A549 (cell line): Measurements from ENCODE around the gene CDK14. TPM values are rescaled to one million over a fixed set of nuclear protein-coding genes. Genes with fewer than 3 reads are reported as not detected.
"Not testable (repeated sequence)": the region's sequence is repeated elsewhere in the genome, so short reads cannot be mapped to it uniquely, and the experiment has no call there.

Source experiments
- ATAC-seq, 2 experiments: fragments of 200-7000 bp in 1 of 2; fragments of >200 bp in 1 of 2; cut with Nextera tagmentation in 1 of 2; cut with Tn5 transposase in 1 of 2; 3 replicates each; pipeline versions ENCODE4 v1.8.0 to v1.9.1; 2018 to 2020; ENCODE audit warnings: mild to moderate bottlenecking in 1 of 2, moderate library complexity in 1 of 2
- CTCF ChIA-PET: fragments of 300-600 bp; sonication (Branson Sonifier 250); formaldehyde crosslinking; extraction: SDS; loops from one replicate; lab custom pipeline; 2021; ENCODE audit warnings: antibody characterized with exemption, inconsistent platforms; lab: Yijun Ruan, JAX
- POLR2A ChIA-PET: fragments of 350-600 bp; formaldehyde crosslinking; extraction: SDS; loops from one replicate; lab custom pipeline; 2021; ENCODE audit warnings: antibody characterized with exemption, inconsistent platforms; lab: Yijun Ruan, JAX
- DNase-seq, 2 experiments: peaks; one replicate each; pipeline versions ENCODE4 v3.0.0 to v3.0.0-alpha.2; 2011 to 2016; ENCODE audit warnings: low read depth in 1 of 2, low spot score in 1 of 2
- FAIRE-seq: peaks from 2 replicates; lab custom pipeline; 2011; peaks lifted over from hg19 to GRCh38; lab: Jason Lieb, UNC
- H3K27ac ChIP-seq, 2 experiments: fragments of >200 bp; sonication (Bioruptor Twin); formaldehyde crosslinking; 3 replicates each; pipeline ENCODE4 v1.5.1; 2016 to 2017
- H3K4me1 ChIP-seq: fragments of >200 bp; sonication (Bioruptor Twin); formaldehyde crosslinking; 3 replicates; pipeline ENCODE4 v1.6.1; 2016
- H3K4me2 ChIP-seq: fragments of >200 bp; sonication (Bioruptor Twin); formaldehyde crosslinking; 3 replicates; pipeline ENCODE4 v1.6.1; 2016
- H3K4me3 ChIP-seq: fragments of >200 bp; sonication (Bioruptor Twin); formaldehyde crosslinking; 3 replicates; pipeline ENCODE4 v1.5.1; 2016
- H3K9me3 ChIP-seq: fragments of >200 bp; sonication (Bioruptor Twin); formaldehyde crosslinking; 3 replicates; pipeline ENCODE4 v1.6.1; 2016
- CBX8 ChIP-seq: fragments of 200-600 bp; sonication (generic); IDR thresholded peaks from 2 replicates; pipeline ENCODE4 v1.6.1; 2016
- CTCF ChIP-seq: fragments of >200 bp; sonication (Bioruptor Twin); formaldehyde crosslinking; IDR thresholded peaks from 3 replicates; pipeline ENCODE4 v1.5.1; 2016
- EHF ChIP-seq: fragments of 250-450 bp; sonication (Bioruptor Pico); IDR thresholded peaks from 2 replicates; pipeline ENCODE4 v1.5.0; 2020; ENCODE audit warnings: mild to moderate bottlenecking
- EP300 ChIP-seq, 2 experiments: fragments of >200 bp; sonication (Bioruptor Twin); formaldehyde crosslinking; IDR thresholded peaks; 2 replicates in 1 of 2; 3 replicates in 1 of 2; pipeline ENCODE4 v1.6.1; 2016 to 2017
- GATA3 ChIP-seq: IDR thresholded peaks from 2 replicates; pipeline ENCODE4 v1.6.1; 2012; ENCODE audit warnings: borderline replicate concordance
- HOXA7 ChIP-seq: fragments of 250-450 bp; sonication (Bioruptor Pico); IDR thresholded peaks from 2 replicates; pipeline ENCODE4 v1.5.0; 2020; ENCODE audit warnings: mild to moderate bottlenecking, moderate library complexity
- HOXB13 ChIP-seq: fragments of 250-450 bp; sonication (Bioruptor Pico); IDR thresholded peaks from 2 replicates; pipeline ENCODE4 v1.5.0; 2020; ENCODE audit warnings: low read depth, mild to moderate bottlenecking, moderate library complexity
- JUN ChIP-seq, 2 experiments: fragments of >200 bp; sonication (Bioruptor Twin); formaldehyde crosslinking; IDR thresholded peaks; 2 replicates in 1 of 2; 3 replicates in 1 of 2; pipeline ENCODE4 v1.6.1; 2016 to 2017
- PHF8 ChIP-seq: fragments of 200-600 bp; sonication (generic); IDR thresholded peaks from 2 replicates; pipeline ENCODE4 v1.6.1; 2016; ENCODE audit warnings: low read depth, mild to moderate bottlenecking, antibody characterized with exemption, moderate library complexity, borderline replicate concordance
- POLR2A ChIP-seq: IDR thresholded peaks from 2 replicates; pipeline ENCODE4 v1.6.1; 2012; ENCODE audit warnings: mild to moderate bottlenecking, low read length
- RARB ChIP-seq: fragments of 250-450 bp; sonication (Bioruptor Pico); IDR thresholded peaks from 2 replicates; pipeline ENCODE4 v1.8.0; 2021; ENCODE audit warnings: mild to moderate bottlenecking, moderate library complexity
- RCOR1 ChIP-seq: fragments of 150-350 bp; IDR thresholded peaks from 2 replicates; pipeline ENCODE4 v1.6.1; 2014; ENCODE audit warnings: antibody characterized with exemption, low read length, low read depth
- RNF2 ChIP-seq: fragments of 200-600 bp; sonication (generic); IDR thresholded peaks from 2 replicates; pipeline ENCODE4 v1.6.1; 2016; ENCODE audit warnings: low read depth, mild to moderate bottlenecking, antibody characterized with exemption, moderate library complexity, borderline replicate concordance
- SREBF2 ChIP-seq: fragments of 450-650 bp; IDR thresholded peaks from 2 replicates; pipeline ENCODE4 v1.6.1; 2014; ENCODE audit warnings: mild to moderate bottlenecking, moderate library complexity
- USF2 ChIP-seq: fragments of 450-650 bp; IDR thresholded peaks from 2 replicates; pipeline ENCODE4 v1.6.1; 2014; ENCODE audit warnings: antibody characterized with exemption
- ZC3H11A ChIP-seq: fragments of 450-650 bp; IDR thresholded peaks from 2 replicates; pipeline ENCODE4 v1.6.1; 2014; ENCODE audit warnings: antibody characterized with exemption, mild to moderate bottlenecking
- ZSCAN20 ChIP-seq: fragments of 250-450 bp; sonication (Bioruptor Pico); IDR thresholded peaks from 2 replicates; pipeline ENCODE4 v1.8.0; 2022; ENCODE audit warnings: mild to moderate bottlenecking, moderate library complexity
- WGBS: methylation state at CpG from one replicate; pipeline ENCODE4 v1.1.6; 2017; ENCODE audit errors: missing lambda C conversion rate; 5-methylcytosine and 5-hydroxymethylcytosine counted together
- polyA plus RNA-seq, 4 experiments: library from polyadenylated mRNA; depleted of rRNA in 3 of 4; stranded (reverse); fragments of >200 nt; fragmentation: RNase III in 1 of 4; extraction: RNeasy Plus Mini Kit Qiagen cat#74134 plus additional on column Dnase treatment in 1 of 4; gene quantifications; 2 replicates in 3 of 4; 3 replicates in 1 of 4; pipeline ENCODE4 v1.2.3, GENCODE V29; 2011 to 2017
- TF ChIP-seq, protein P1 (sequence below): fragments of 200-600 bp; sonication (generic); IDR thresholded peaks from 2 replicates; pipeline ENCODE4 v1.6.1; 2016; ENCODE audit warnings: antibody characterized with exemption, mild to moderate bottlenecking, moderate library complexity

Gene CDK14
- polyA plus RNA-seq, 2 of the 4 experiments (the other 2 are of a cell fraction), result 0.21 to 0.23 TPM

GRCh38 chr7:91168871-91169829, 573.0 kb downstream of the CDK14 start (continued):
- TF ChIP-seq USF2 (no peak), EHF (no peak), CBX8 (no peak), ZC3H11A (no peak), POLR2A (no peak), CTCF (no peak), JUN (IDR thresholded peaks at IDR 0.05) (no peak), RARB (CRISPR knock-in tag) (no peak)

DNA sequence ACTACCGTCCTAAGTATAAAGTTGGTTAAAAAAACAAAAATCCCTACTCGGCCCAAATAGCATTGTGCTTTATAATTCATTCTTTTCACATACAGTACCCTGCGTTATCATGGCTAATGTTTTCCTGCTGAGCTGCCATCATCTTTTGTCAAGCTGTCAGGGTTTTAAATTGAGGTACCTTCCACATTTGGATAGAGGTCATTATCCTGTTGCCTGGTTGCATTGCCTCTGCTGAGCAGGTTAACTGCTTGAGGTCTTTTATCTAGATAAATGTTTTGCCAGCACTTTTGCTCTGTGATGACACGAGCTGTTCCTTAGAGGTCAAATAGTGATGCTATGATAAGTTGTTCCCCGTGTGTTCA, 573.7 kb downstream of the CDK14 start:
- Histone ChIP-seq H3K9me3 (no peaks in the 10 kb centered on the region), H3K4me3 (no peak overlapping the region), H3K4me1 (no peaks in the 10 kb centered on the region), H3K27ac (no peak overlapping the region), H3K4me2 (no peak overlapping the region)
- 26% methylated on average over 5 of the region's 5 CpGs for WGBS
- ATAC-seq, result no peak; a peak in 1 of 6 replicates
- POLR2A ChIA-PET, result no interaction called here
- FAIRE-seq, result no peak
- no peak for DNase-seq
- CTCF ChIA-PET, result interaction anchor here (1.2 kb wide), 1 partner anchor 26 kb away, joined by 3 read pairs; no protein-coding TSS in a partner anchor
- TF ChIP-seq HOXA7 (CRISPR knock-in tag) (no peak), PHF8 (no peak), EP300 (IDR thresholded peaks at IDR 0.05) (no peak), SREBF2 (no peak), ZSCAN20 (CRISPR knock-in tag) (no peak), RARB (CRISPR knock-in tag) (no peak), RCOR1 (no peak), RNF2 (no peak), GATA3 (no peak), HOXB13 (CRISPR knock-in tag) (no peak), CTCF (no peak)
- TF ChIP-seq, protein P1, sequence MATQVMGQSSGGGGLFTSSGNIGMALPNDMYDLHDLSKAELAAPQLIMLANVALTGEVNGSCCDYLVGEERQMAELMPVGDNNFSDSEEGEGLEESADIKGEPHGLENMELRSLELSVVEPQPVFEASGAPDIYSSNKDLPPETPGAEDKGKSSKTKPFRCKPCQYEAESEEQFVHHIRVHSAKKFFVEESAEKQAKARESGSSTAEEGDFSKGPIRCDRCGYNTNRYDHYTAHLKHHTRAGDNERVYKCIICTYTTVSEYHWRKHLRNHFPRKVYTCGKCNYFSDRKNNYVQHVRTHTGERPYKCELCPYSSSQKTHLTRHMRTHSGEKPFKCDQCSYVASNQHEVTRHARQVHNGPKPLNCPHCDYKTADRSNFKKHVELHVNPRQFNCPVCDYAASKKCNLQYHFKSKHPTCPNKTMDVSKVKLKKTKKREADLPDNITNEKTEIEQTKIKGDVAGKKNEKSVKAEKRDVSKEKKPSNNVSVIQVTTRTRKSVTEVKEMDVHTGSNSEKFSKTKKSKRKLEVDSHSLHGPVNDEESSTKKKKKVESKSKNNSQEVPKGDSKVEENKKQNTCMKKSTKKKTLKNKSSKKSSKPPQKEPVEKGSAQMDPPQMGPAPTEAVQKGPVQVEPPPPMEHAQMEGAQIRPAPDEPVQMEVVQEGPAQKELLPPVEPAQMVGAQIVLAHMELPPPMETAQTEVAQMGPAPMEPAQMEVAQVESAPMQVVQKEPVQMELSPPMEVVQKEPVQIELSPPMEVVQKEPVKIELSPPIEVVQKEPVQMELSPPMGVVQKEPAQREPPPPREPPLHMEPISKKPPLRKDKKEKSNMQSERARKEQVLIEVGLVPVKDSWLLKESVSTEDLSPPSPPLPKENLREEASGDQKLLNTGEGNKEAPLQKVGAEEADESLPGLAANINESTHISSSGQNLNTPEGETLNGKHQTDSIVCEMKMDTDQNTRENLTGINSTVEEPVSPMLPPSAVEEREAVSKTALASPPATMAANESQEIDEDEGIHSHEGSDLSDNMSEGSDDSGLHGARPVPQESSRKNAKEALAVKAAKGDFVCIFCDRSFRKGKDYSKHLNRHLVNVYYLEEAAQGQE, result no peak

DNA sequence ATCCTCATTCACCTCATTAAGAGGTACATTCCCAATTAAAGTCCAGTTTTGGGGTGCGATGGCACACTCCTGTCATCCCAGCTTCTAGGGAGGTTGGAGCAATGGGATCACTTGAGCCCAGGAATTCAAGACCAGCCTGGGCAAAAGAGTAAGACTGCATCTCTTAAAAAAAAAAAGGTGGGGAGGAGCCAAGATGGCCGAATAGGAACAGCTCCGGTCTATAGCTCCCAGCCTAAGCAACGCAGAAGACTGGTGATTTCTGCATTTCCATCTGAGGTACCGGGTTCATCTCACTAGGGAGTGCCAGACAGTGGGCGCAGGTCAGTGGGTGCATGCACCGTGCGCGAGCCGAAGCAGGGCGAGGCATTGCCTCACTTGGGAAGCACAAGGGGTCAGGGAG, 577.1 kb downstream of the CDK14 start:
- H3K4me1 ChIP-seq, H3K27ac ChIP-seq, H3K4me2 ChIP-seq, CTCF ChIA-PET, H3K9me3 ChIP-seq, ATAC-seq, POLR2A ChIA-PET, FAIRE-seq, DNase-seq, H3K4me3 ChIP-seq: not testable (repeated sequence)
- 53% methylated on average over 11 of the region's 11 CpGs for WGBS
